ENCODE results near the gene HSD11B1. TPM values are rescaled to one million over a fixed set of nuclear protein-coding genes. Genes with fewer than 3 reads are reported as not detected.

The HSD11B1 gene
- polyA plus RNA-seq, 1 donor from 2014 or later: not detected

GRCh38 chr1:209741193-209741592 lies 36.5 kb downstream of the HSD11B1 start:
- Histone ChIP-seq H3K4me2 (ENCODE audit: low read length) (no peak overlapping the region), H3F3A (ENCODE audit: insufficient read depth, low read length, poor library complexity, severe bottlenecking) (no peaks in the 10 kb centered on the region), H2AFZ (ENCODE audit: low read depth, low read length) (no peak overlapping the region), H3K4me3 (ENCODE audit: low read length) (no peak overlapping the region), H3K9ac (ENCODE audit: low read length) (no peak overlapping the region), H3K27me3 (ENCODE audit: insufficient read depth, low read depth, low read length) (no peaks in the 10 kb centered on the region), H3K79me2 (replicated peaks; ENCODE audit: insufficient read depth, low read length) (no peaks in the 10 kb centered on the region), H3K36me3 (ENCODE audit: insufficient read depth, low read length) (no peaks in the 10 kb centered on the region), H3K9me2 (ENCODE audit: insufficient read depth, low read length) (no peaks in the 10 kb centered on the region), H3K9me3 (ENCODE audit: low read length) (no peaks in the 10 kb centered on the region), H3K27ac (ENCODE audit: low read length) (no peak overlapping the region), H4K20me1 (ENCODE audit: insufficient read depth) (no peaks in the 10 kb centered on the region)
- TF ChIP-seq MXI1 (conservative IDR thresholded peaks at IDR 0.05; ENCODE audit: poor library complexity, severe bottlenecking) (no peak), TAF1 (IDR thresholded peaks at IDR 0.05; ENCODE audit: low read depth) (no peak), REST (IDR thresholded peaks at IDR 0.05; ENCODE audit: borderline replicate concordance) (no peak), EP300 (conservative IDR thresholded peaks at IDR 0.05; ENCODE audit: poor library complexity, severe bottlenecking) (no peak), SMC3 (conservative IDR thresholded peaks at IDR 0.05; ENCODE audit: poor library complexity) (no peak), POLR2AphosphoS5 (IDR thresholded peaks at IDR 0.05) (no peak), CTCF (IDR thresholded peaks at IDR 0.05; ENCODE audit: poor library complexity, severe bottlenecking) (no peak), EZH2 (IDR thresholded peaks at IDR 0.05; ENCODE audit: borderline replicate concordance, insufficient read depth, low read length, poor library complexity, severe bottlenecking) (no peak), RAD21 (conservative IDR thresholded peaks at IDR 0.05) (no peak)

- H3K36me3 ChIP-seq (ENCODE audit: insufficient read depth, low read length): no peaks in the 10 kb centered on the region
- no peaks in the 10 kb centered on the region for H3F3A ChIP-seq (ENCODE audit: insufficient read depth, low read length, poor library complexity, severe bottlenecking)
- H3K79me2 ChIP-seq (replicated peaks; ENCODE audit: insufficient read depth, low read length): no peaks in the 10 kb centered on the region
- H3K9me3 ChIP-seq (ENCODE audit: low read length): no peaks in the 10 kb centered on the region
- H3K4me3 ChIP-seq (ENCODE audit: low read length): no peak overlapping the region
- H3K4me2 ChIP-seq (ENCODE audit: low read length): no peak overlapping the region
- H3K9ac ChIP-seq (ENCODE audit: low read length): no peak overlapping the region
- H4K20me1 ChIP-seq (ENCODE audit: insufficient read depth): no peaks in the 10 kb centered on the region
- no peak overlapping the region for H3K27ac ChIP-seq (ENCODE audit: low read length)
- H3K27me3 ChIP-seq (ENCODE audit: insufficient read depth, low read depth, low read length): no peaks in the 10 kb centered on the region
- no peak overlapping the region for H2AFZ ChIP-seq (ENCODE audit: low read depth, low read length)
- no peak for TF ChIP-seq SMC3 (conservative IDR thresholded peaks at IDR 0.05; ENCODE audit: poor library complexity)
- TF ChIP-seq POLR2AphosphoS5 (IDR thresholded peaks at IDR 0.05): no peak
- TF ChIP-seq MXI1 (conservative IDR thresholded peaks at IDR 0.05; ENCODE audit: poor library complexity, severe bottlenecking): no peak
- TF ChIP-seq CTCF (IDR thresholded peaks at IDR 0.05; ENCODE audit: poor library complexity, severe bottlenecking): no peak
- no peak for TF ChIP-seq EZH2 (IDR thresholded peaks at IDR 0.05; ENCODE audit: borderline replicate concordance, insufficient read depth, low read length, poor library complexity, severe bottlenecking)
- no peak for TF ChIP-seq TAF1 (IDR thresholded peaks at IDR 0.05; ENCODE audit: low read depth)
- TF ChIP-seq RAD21 (conservative IDR thresholded peaks at IDR 0.05): no peak
- no peak for TF ChIP-seq REST (IDR thresholded peaks at IDR 0.05; ENCODE audit: borderline replicate concordance)
- TF ChIP-seq EP300 (conservative IDR thresholded peaks at IDR 0.05; ENCODE audit: poor library complexity, severe bottlenecking): no peak
- H3K9me2 ChIP-seq (ENCODE audit: insufficient read depth, low read length): no peaks in the 10 kb centered on the region
Observed at GRCh38 chr1:209741889-209742288, 37.2 kb downstream of the HSD11B1 start.
